Neutrophil (primary cell): Measurements from ENCODE around the gene TMTC1.

Experiments
- H3K27ac ChIP-seq: fragments of 200-600 bp; sonication (generic); 2 replicates; pipeline ENCODE4 v1.5.1; 2016; ENCODE audit warnings: mild to moderate bottlenecking, moderate library complexity
- H3K27me3 ChIP-seq: fragments of 200-600 bp; sonication (generic); 2 replicates; pipeline ENCODE4 v1.6.0; 2016; ENCODE audit warnings: mild to moderate bottlenecking
- H3K36me3 ChIP-seq: fragments of 200-600 bp; sonication (generic); 2 replicates; pipeline ENCODE4 v1.5.1; 2017
- H3K4me1 ChIP-seq, 2 experiments: fragments of 200-600 bp in 1 of 2; sonication (generic) in 1 of 2; 1 replicate in 1 of 2; 2 replicates in 1 of 2; pipeline versions ENCODE4 v1.5.1 to v1.6.1; 2013 to 2016; ENCODE audit warnings: low read depth in 1 of 2, low read length in 1 of 2, mild to moderate bottlenecking in 1 of 2, moderate library complexity in 1 of 2; ENCODE audit not compliant: control insufficient read depth in 1 of 2, insufficient read depth in 1 of 2
- H3K4me3 ChIP-seq, 2 experiments: fragments of 200-600 bp in 1 of 2; sonication (generic) in 1 of 2; 1 replicate in 1 of 2; 2 replicates in 1 of 2; pipeline ENCODE4 v1.5.1; 2013 to 2016; ENCODE audit warnings: low read depth in 1 of 2, low read length in 1 of 2, mild to moderate bottlenecking in 1 of 2, moderate library complexity in 1 of 2
- H3K9me3 ChIP-seq: fragments of 200-600 bp; sonication (generic); 2 replicates; pipeline ENCODE4 v1.5.1; 2016
- TF ChIP-seq, protein P1 (sequence below): fragments of 200-600 bp; sonication (generic); IDR thresholded peaks from 2 replicates; pipeline ENCODE4 v1.5.1; 2016; ENCODE audit warnings: antibody characterized with exemption

TMTC1 gene

DNA sequence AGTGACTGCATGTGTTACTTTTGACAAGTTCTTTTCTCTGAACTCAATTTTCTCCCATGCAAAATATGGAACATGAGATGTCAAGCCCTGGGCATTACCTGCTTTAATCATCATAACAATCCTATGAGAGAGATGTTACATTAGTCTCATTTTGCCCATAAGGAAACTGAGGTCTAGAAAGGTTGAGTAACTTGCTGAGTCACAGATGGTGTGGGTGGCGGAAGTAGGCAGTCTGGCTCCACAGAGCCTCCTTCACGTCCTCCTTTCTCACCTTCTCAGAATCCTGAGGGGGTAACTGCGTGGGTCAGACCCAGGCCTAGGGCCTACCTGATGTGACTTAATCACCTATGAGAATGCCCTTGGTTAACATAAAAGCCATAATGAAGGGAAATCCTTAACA lies 50.7 kb downstream of the TMTC1 start:
- Histone ChIP-seq H3K4me1 (peaks cover 0 to 6% of the 10 kb centered on the region in 2 experiments), H3K36me3 (no peaks in the 10 kb centered on the region), H3K9me3 (no peaks in the 10 kb centered on the region), H3K27me3 (peaks cover 7% of the 10 kb centered on the region), H3K4me3 (no peak overlapping the region), H3K27ac (peak overlapping the region; percentile 23)
- TF ChIP-seq, protein P1, sequence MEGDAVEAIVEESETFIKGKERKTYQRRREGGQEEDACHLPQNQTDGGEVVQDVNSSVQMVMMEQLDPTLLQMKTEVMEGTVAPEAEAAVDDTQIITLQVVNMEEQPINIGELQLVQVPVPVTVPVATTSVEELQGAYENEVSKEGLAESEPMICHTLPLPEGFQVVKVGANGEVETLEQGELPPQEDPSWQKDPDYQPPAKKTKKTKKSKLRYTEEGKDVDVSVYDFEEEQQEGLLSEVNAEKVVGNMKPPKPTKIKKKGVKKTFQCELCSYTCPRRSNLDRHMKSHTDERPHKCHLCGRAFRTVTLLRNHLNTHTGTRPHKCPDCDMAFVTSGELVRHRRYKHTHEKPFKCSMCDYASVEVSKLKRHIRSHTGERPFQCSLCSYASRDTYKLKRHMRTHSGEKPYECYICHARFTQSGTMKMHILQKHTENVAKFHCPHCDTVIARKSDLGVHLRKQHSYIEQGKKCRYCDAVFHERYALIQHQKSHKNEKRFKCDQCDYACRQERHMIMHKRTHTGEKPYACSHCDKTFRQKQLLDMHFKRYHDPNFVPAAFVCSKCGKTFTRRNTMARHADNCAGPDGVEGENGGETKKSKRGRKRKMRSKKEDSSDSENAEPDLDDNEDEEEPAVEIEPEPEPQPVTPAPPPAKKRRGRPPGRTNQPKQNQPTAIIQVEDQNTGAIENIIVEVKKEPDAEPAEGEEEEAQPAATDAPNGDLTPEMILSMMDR, result no peak

DNA sequence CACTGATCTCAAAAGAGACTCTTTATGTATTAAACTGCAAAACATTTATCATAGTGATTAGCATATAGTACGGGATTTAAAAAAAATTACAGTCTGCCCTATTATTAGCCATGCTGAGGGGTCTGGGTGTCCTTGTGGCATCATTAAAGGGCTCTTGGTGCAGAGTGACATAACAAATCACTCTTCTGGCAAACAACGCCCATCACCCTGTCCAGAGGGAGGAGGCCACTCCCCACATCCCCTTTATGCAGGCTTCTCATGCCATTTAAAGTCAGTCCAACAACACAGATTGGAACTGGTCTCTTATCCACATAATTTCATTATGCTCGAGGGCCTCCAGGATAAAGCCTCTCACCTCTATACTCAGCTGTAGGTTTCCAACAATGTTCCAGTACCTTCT lies 51.1 kb downstream of the TMTC1 start:
- Histone ChIP-seq H3K36me3 (no peaks in the 10 kb centered on the region), H3K27ac (no peak overlapping the region), H3K9me3 (no peaks in the 10 kb centered on the region), H3K4me3 (no peak overlapping the region), H3K27me3 (peaks cover 7% of the 10 kb centered on the region), H3K4me1 (peaks cover 0 to 6% of the 10 kb centered on the region in 2 experiments)
- TF ChIP-seq, protein P1, result no peak

DNA sequence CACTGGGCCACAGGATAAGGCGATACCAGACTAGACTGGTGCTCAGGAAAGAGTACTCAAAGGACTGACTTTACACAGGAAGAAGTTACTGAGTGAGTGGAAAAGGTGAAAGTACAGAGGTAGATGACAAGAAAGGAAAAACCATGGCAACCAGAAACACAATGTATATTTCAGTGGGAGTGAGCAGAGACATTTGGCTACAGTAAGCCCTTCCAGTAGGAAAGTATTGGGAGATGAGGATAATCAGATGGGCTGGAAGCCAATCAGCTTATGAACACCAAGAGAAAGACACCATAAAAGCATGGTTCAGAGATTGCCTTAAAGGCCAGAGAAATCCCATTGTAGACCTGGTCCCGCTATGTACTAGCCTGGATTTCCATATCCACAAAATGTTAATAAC lies 51.6 kb downstream of the TMTC1 start:
- no peaks in the 10 kb centered on the region for H3K9me3 ChIP-seq
- TF ChIP-seq, protein P1, result no peak
- no peaks in the 10 kb centered on the region for H3K36me3 ChIP-seq
- H3K4me3 ChIP-seq, result no peak overlapping the region
- peaks cover 0 to 6% of the 10 kb centered on the region in 2 experiments for H3K4me1 ChIP-seq
- no peak overlapping the region for H3K27ac ChIP-seq
- H3K27me3 ChIP-seq, result peaks cover 7% of the 10 kb centered on the region

DNA sequence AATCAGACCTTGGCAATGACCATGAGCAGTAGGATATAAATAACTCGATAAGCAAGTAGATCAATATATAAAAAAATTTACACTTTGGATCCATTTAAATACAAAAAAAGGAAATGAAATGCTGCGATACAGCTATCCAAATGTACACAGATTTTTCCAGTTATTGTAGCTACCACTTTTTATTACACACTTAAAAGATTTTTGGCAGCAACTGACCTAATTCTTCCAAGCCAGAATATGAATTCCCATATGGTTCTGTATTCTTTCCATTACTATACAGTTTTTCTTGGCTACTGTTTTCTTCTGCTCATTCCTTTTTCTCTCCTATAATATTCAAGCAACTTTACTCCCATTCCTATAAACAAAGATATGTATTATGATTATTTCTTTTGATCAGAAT lies 52.2 kb downstream of the TMTC1 start:
- TF ChIP-seq, protein P1, result no peak
- Histone ChIP-seq H3K9me3 (no peaks in the 10 kb centered on the region), H3K27ac (no peak overlapping the region), H3K27me3 (peaks cover 7% of the 10 kb centered on the region), H3K4me1 (peaks cover 0 to 6% of the 10 kb centered on the region in 2 experiments), H3K4me3 (no peak overlapping the region), H3K36me3 (no peaks in the 10 kb centered on the region)

DNA sequence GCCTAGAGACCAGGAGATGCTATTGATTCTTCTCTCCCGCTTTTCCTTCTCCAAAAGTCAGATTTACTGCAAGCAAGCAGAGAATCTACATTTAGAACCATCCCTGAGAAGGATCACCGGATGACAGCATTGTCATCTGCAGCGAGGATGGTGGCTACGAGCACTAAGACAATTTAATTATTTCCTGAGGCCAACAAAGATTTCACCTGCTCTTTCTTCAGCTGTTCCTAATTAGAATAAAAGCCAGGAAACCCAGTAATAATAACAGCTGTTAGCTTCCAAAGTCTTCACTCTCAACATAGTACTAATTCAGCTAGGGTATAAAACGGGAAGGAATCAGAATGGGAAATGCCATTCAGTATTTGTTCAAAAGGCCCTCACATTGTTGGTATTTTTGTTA lies 53.3 kb downstream of the TMTC1 start:
- peaks cover 0 to 6% of the 10 kb centered on the region in 2 experiments for H3K4me1 ChIP-seq
- H3K9me3 ChIP-seq, result no peaks in the 10 kb centered on the region
- no peak overlapping the region for H3K4me3 ChIP-seq
- TF ChIP-seq, protein P1, result no peak
- H3K36me3 ChIP-seq, result no peaks in the 10 kb centered on the region
- no peak overlapping the region for H3K27ac ChIP-seq
- peaks cover 7% of the 10 kb centered on the region for H3K27me3 ChIP-seq

DNA sequence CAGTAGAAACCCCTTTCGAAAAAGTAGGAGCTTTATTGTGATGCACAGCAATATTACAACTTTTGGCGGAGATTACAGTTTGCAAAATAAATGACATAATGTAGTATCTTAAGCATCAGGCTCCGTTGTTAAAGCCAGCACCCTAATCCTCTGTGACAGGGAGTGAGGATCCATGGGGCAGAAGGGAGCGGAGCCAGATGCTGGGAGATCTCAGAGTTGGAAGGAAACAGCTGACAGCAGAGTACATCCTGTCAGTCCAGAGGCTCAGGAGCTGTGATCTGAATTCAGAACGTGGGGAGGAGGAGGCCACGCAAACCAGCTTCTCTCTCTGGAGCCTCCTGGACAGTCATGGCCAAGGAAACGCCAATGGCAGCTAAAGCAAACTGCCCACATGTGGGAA lies 55.7 kb downstream of the TMTC1 start:
- Histone ChIP-seq H3K4me1 (peaks cover 0 to 1% of the 10 kb centered on the region in 2 experiments), H3K36me3 (no peaks in the 10 kb centered on the region), H3K9me3 (no peaks in the 10 kb centered on the region), H3K27me3 (peaks cover 10% of the 10 kb centered on the region), H3K27ac (no peak overlapping the region), H3K4me3 (no peak overlapping the region)
- TF ChIP-seq, protein P1, result no peak
